Coronary artery (tissue), 2 donors: Measurements from ENCODE around the gene PTGIS.

Experiments
- DNase-seq: peaks from one replicate; pipeline ENCODE4 v3.0.0-alpha.2; 2017; ENCODE audit warnings: low spot score
- H3K27ac ChIP-seq, 2 donors: fragments of 200-600 bp; sonication (generic); one replicate each; pipeline ENCODE4 v1.5.1; 2016 to 2019
- H3K4me3 ChIP-seq: fragments of 200-600 bp; sonication (generic); 2 replicates; pipeline ENCODE4 v1.5.1; 2016; ENCODE audit warnings: mild to moderate bottlenecking, moderate library complexity
- TF ChIP-seq, protein P1 (sequence below): fragments of 200-600 bp; sonication (generic); IDR thresholded peaks from one replicate; pipeline ENCODE4 v1.5.1; 2019; ENCODE audit warnings: antibody characterized with exemption

PTGIS gene

GRCh38 chr20:49457444-49457843 lies 110.5 kb downstream of the PTGIS start:
- H3K4me3 ChIP-seq, result no peak overlapping the region
- H3K27ac ChIP-seq, result no peak overlapping the region
- TF ChIP-seq, protein P1, sequence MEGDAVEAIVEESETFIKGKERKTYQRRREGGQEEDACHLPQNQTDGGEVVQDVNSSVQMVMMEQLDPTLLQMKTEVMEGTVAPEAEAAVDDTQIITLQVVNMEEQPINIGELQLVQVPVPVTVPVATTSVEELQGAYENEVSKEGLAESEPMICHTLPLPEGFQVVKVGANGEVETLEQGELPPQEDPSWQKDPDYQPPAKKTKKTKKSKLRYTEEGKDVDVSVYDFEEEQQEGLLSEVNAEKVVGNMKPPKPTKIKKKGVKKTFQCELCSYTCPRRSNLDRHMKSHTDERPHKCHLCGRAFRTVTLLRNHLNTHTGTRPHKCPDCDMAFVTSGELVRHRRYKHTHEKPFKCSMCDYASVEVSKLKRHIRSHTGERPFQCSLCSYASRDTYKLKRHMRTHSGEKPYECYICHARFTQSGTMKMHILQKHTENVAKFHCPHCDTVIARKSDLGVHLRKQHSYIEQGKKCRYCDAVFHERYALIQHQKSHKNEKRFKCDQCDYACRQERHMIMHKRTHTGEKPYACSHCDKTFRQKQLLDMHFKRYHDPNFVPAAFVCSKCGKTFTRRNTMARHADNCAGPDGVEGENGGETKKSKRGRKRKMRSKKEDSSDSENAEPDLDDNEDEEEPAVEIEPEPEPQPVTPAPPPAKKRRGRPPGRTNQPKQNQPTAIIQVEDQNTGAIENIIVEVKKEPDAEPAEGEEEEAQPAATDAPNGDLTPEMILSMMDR, result no peak
- DNase-seq, result no peak

DNA sequence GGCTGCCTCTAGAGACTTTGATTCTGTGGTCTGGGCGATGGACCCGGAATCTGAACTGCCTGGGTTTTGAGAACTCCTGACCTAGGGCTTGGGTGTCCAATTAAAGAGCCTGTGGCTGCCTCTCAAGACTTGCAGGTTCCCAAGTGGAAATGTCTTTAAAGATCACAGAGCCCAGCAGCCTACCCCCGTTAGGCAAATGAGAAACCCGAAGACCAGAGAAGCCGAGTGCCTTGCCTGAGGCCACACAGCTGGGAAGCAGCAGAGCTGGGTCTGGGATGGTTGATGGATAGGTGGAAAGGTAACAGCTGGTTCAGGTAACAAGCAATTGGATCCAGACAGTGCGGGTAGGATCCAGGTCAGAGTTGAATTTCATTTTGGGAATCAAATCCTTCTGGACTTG lies 111.3 kb downstream of the PTGIS start:
- no peak for DNase-seq
- TF ChIP-seq, protein P1, result no peak
- Histone ChIP-seq H3K27ac (no peak overlapping the region), H3K4me3 (no peak overlapping the region)

DNA sequence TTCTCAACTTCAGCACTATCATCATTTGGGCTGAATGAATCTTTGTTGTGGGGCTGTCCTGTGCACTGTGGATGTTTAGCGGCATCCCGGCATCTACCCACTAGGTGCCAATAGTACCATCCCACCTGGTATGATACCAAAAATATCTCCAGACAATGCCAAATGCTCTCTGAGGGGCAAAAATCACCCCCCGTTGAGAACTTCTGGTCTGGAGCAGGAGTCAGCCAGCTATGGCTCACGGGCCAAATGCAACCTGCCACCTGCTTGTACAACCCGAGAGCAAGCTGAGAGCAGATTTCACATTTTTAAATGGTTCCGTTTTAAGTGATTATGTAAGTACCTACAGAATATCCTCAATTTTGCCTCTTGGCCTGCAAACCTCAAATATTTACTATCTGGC lies 112.2 kb downstream of the PTGIS start:
- Histone ChIP-seq H3K27ac (no peak overlapping the region), H3K4me3 (no peak overlapping the region)
- TF ChIP-seq, protein P1, result no peak
- DNase-seq, result no peak
